Esophagus muscularis mucosa (tissue), 4 donors: Measurements from ENCODE around the gene LUC7L3. TPM values are rescaled to one million over a fixed set of nuclear protein-coding genes. Genes with fewer than 3 reads are reported as not detected.

Experiments used
- DNase-seq: peaks from one replicate; pipeline ENCODE4 v3.0.0-alpha.2; 2017; ENCODE audit errors: extremely low spot score
- H3K27ac ChIP-seq, 4 donors: fragments of 200-600 bp; sonication (generic); replicated peaks in 1 of 4; 1 replicate in 3 of 4; 2 replicates in 1 of 4; pipeline ENCODE4 v1.5.1; 2016 to 2019; ENCODE audit warnings: mild to moderate bottlenecking in 1 of 4
- H3K27me3 ChIP-seq, 4 donors: fragments of 200-600 bp; sonication (generic); one replicate each; pipeline versions ENCODE4 v1.5.1 to v1.6.0; 2016 to 2019
- H3K36me3 ChIP-seq, 4 donors: fragments of 200-600 bp; sonication (generic); one replicate each; pipeline ENCODE4 v1.5.1; 2016 to 2019
- H3K4me1 ChIP-seq, 4 donors: fragments of 200-600 bp; sonication (generic); one replicate each; pipeline ENCODE4 v1.5.1; 2016 to 2019
- H3K4me3 ChIP-seq, 4 donors: fragments of 200-600 bp; sonication (generic); 1 replicate in 2 of 4; 2 replicates in 2 of 4; pipeline ENCODE4 v1.5.1; 2016 to 2019; ENCODE audit warnings: mild to moderate bottlenecking in 4 of 4, moderate library complexity in 1 of 4
- H3K9me3 ChIP-seq, 4 donors: fragments of 200-600 bp; sonication (generic); 1 replicate in 3 of 4; 2 replicates in 1 of 4; pipeline ENCODE4 v1.5.1; 2016 to 2019
- EP300 ChIP-seq: sonication (generic); formaldehyde crosslinking; IDR thresholded peaks from one replicate; pipeline ENCODE4 v1.6.1; 2017; ENCODE audit warnings: antibody characterized with exemption
- POLR2A ChIP-seq: fragments of 450-650 bp; IDR thresholded peaks from one replicate; pipeline ENCODE4 v1.6.1; 2017; ENCODE audit warnings: antibody characterized with exemption, moderate library complexity, mild to moderate bottlenecking, low read depth
- POLR2AphosphoS5 ChIP-seq, 2 donors: sonication (generic); formaldehyde crosslinking; IDR thresholded peaks; one replicate each; pipeline ENCODE4 v1.6.1; 2017; ENCODE audit warnings: antibody characterized with exemption in 2 of 2
- WGBS: methylation state at CpG from one replicate; pipeline ENCODE4 v1.1.5; 2018; 5-methylcytosine and 5-hydroxymethylcytosine counted together
- intact Hi-C: fragments of 100-400 bp; cut with DNase I; formaldehyde crosslinking; loops from one replicate; pipeline ENCODE4 v1.15.1; 2023
- total RNA-seq, 4 donors: library from RNA; depleted of rRNA; stranded (reverse); fragments of >200 nt; gene quantifications; one replicate each; pipeline versions ENCODE4 v1.1.0 to v1.2.1, GENCODE V29; 2016
- TF ChIP-seq, protein P1 (sequence below), 3 experiments: fragments of 200-600 bp in 2 of 3; fragments of 450-650 bp in 1 of 3; sonication (generic) in 2 of 3; IDR thresholded peaks; one replicate each; pipeline ENCODE4 v1.5.1; 2017 to 2019; ENCODE audit warnings: antibody characterized with exemption in 3 of 3, mild to moderate bottlenecking in 2 of 3, moderate library complexity in 1 of 3

The LUC7L3 gene
- total RNA-seq, 4 donors from 2014 or later = 28.8 to 65.6 (median 38.9) TPM

DNA sequence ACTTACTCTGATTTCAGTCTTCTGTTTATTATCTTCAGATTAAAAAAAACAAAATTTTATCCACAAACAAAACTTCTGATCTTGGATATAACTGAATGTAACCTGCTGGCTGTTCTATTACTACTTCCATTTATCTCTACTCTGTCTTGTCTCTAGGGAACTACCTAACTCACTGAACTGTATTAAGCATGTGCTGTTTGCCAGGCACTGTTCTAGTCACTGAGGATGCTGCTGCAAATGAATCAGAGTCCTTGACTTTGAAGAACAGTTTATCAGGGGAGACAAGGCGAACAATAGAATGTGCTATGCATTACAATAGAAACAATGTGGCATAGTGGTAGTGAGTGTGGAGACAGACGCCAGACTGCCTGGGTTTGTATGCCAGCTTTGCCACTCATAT is 9.4 kb upstream of the LUC7L3 start:
- intact Hi-C loops = no loop called here
- Histone ChIP-seq H3K36me3 (no peaks in the 10 kb centered on the region), H3K27me3 (no peaks in the 10 kb centered on the region), H3K9me3 (no peaks in the 10 kb centered on the region), H3K4me3 (no peak overlapping the region), H3K4me1 (peaks cover 25 to 45% (median 40%) of the 10 kb centered on the region in 4 donors), H3K27ac (peak overlapping the region; percentile 88 to 96 (median 93))
- 89% methylated on average over 2 of the region's 2 CpGs for WGBS
- no peak for DNase-seq
- TF ChIP-seq EP300 (no peak), POLR2AphosphoS5 (IDR thresholded peaks at IDR 0.05) (no peak), POLR2A (no peak)
- TF ChIP-seq, protein P1, sequence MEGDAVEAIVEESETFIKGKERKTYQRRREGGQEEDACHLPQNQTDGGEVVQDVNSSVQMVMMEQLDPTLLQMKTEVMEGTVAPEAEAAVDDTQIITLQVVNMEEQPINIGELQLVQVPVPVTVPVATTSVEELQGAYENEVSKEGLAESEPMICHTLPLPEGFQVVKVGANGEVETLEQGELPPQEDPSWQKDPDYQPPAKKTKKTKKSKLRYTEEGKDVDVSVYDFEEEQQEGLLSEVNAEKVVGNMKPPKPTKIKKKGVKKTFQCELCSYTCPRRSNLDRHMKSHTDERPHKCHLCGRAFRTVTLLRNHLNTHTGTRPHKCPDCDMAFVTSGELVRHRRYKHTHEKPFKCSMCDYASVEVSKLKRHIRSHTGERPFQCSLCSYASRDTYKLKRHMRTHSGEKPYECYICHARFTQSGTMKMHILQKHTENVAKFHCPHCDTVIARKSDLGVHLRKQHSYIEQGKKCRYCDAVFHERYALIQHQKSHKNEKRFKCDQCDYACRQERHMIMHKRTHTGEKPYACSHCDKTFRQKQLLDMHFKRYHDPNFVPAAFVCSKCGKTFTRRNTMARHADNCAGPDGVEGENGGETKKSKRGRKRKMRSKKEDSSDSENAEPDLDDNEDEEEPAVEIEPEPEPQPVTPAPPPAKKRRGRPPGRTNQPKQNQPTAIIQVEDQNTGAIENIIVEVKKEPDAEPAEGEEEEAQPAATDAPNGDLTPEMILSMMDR (IDR thresholded peaks at IDR 0.05) = no peak

GRCh38 chr17:50710650-50711049 is 8.8 kb upstream of the LUC7L3 start:
- no peak for DNase-seq
- TF ChIP-seq, protein P1 (IDR thresholded peaks at IDR 0.05) = no peak
- no peak for TF ChIP-seq POLR2A
- no peak for TF ChIP-seq EP300
- no peak for TF ChIP-seq POLR2AphosphoS5 (IDR thresholded peaks at IDR 0.05)
- H3K4me3 ChIP-seq = no peak overlapping the region
- WGBS = 85% methylated on average over 4 of the region's 4 CpGs
- intact Hi-C loops = no loop called here
- no peaks in the 10 kb centered on the region for H3K36me3 ChIP-seq
- H3K27ac ChIP-seq = peak overlapping the region in 1 of 4 donors; percentile 88
- peaks cover 25 to 38% (median 34%) of the 10 kb centered on the region in 4 donors for H3K4me1 ChIP-seq
- H3K27me3 ChIP-seq = no peaks in the 10 kb centered on the region
- H3K9me3 ChIP-seq = no peaks in the 10 kb centered on the region

- 92% methylated on average over 9 of the region's 9 CpGs for WGBS
- intact Hi-C loops = no loop called here
- Histone ChIP-seq H3K4me1 (peaks cover 17 to 21% (median 20%) of the 10 kb centered on the region in 4 donors), H3K27me3 (no peaks in the 10 kb centered on the region), H3K36me3 (no peaks in the 10 kb centered on the region), H3K9me3 (no peaks in the 10 kb centered on the region), H3K27ac (no peak overlapping the region), H3K4me3 (no peak overlapping the region)
- no peak for DNase-seq
- TF ChIP-seq EP300 (no peak), POLR2AphosphoS5 (IDR thresholded peaks at IDR 0.05) (no peak), POLR2A (no peak)
- TF ChIP-seq, protein P1 (IDR thresholded peaks at IDR 0.05) = no peak
These were observed 6.8 kb upstream of the LUC7L3 start for GRCh38 chr17:50712641-50713040.

- H3K36me3 ChIP-seq = no peaks in the 10 kb centered on the region
- no peak overlapping the region for H3K4me3 ChIP-seq
- peaks cover 4 to 7% (median 6%) of the 10 kb centered on the region in 4 donors for H3K4me1 ChIP-seq
- TF ChIP-seq POLR2AphosphoS5 (IDR thresholded peaks at IDR 0.05) = no peak
- TF ChIP-seq POLR2A = no peak
- TF ChIP-seq, protein P1 (IDR thresholded peaks at IDR 0.05) = no peak
- no peak for TF ChIP-seq EP300
- WGBS = 88% methylated on average over 3 of the region's 3 CpGs
- H3K9me3 ChIP-seq = no peaks in the 10 kb centered on the region
- H3K27me3 ChIP-seq = no peaks in the 10 kb centered on the region
- intact Hi-C loops = no loop called here
- DNase-seq = no peak
- no peak overlapping the region for H3K27ac ChIP-seq
These were observed 3.9 kb upstream of the LUC7L3 start for GRCh38 chr17:50715471-50715870.
